Suprapubic skin (tissue), 4 donors: Measurements from ENCODE around the gene SPOCK1. TPM values are rescaled to one million over a fixed set of nuclear protein-coding genes. Genes with fewer than 3 reads are reported as not detected.

ENCODE experiments used
- DNase-seq, 2 donors: peaks; one replicate each; pipeline ENCODE4 v3.0.0-alpha.2; 2019; ENCODE audit warnings: low spot score in 2 of 2
- H3K27ac ChIP-seq: fragments of 200-600 bp; sonication (generic); one replicate; pipeline ENCODE4 v1.5.1; 2019
- H3K27me3 ChIP-seq: fragments of 200-600 bp; sonication (generic); one replicate; pipeline ENCODE4 v1.5.1; 2019
- H3K36me3 ChIP-seq: fragments of 200-600 bp; sonication (generic); one replicate; pipeline ENCODE4 v1.5.1; 2019
- H3K4me1 ChIP-seq: fragments of 200-600 bp; sonication (generic); one replicate; pipeline ENCODE4 v1.5.1; 2019
- H3K4me3 ChIP-seq: fragments of 200-600 bp; sonication (generic); one replicate; pipeline ENCODE4 v1.5.1; 2019; ENCODE audit warnings: mild to moderate bottlenecking
- H3K9me3 ChIP-seq: fragments of 200-600 bp; sonication (generic); one replicate; pipeline ENCODE4 v1.5.1; 2019
- EP300 ChIP-seq: sonication (generic); formaldehyde crosslinking; IDR thresholded peaks from one replicate; pipeline ENCODE4 v1.6.1; 2017; ENCODE audit warnings: antibody characterized with exemption
- POLR2A ChIP-seq, 2 donors: fragments of 450-650 bp; IDR thresholded peaks; one replicate each; pipeline ENCODE4 v1.6.1; 2017; ENCODE audit warnings: antibody characterized with exemption in 2 of 2, mild to moderate bottlenecking in 2 of 2, moderate library complexity in 2 of 2
- POLR2AphosphoS5 ChIP-seq, 3 donors: sonication (generic); formaldehyde crosslinking; IDR thresholded peaks; one replicate each; pipeline ENCODE4 v1.6.1; 2017; ENCODE audit warnings: antibody characterized with exemption in 3 of 3
- WGBS: methylation state at CpG from one replicate; pipeline ENCODE4 v1.1.5; 2018; 5-methylcytosine and 5-hydroxymethylcytosine counted together
- total RNA-seq, 4 donors: library from RNA; depleted of rRNA; stranded (reverse); fragments of >200 nt; gene quantifications; one replicate each; pipeline ENCODE4 v1.1.0, GENCODE V29; 2016
- TF ChIP-seq, protein P1 (sequence below), 2 donors: fragments of 200-600 bp in 1 of 2; fragments of 450-650 bp in 1 of 2; sonication (generic) in 1 of 2; IDR thresholded peaks; one replicate each; pipeline ENCODE4 v1.5.1; 2016 to 2019; ENCODE audit warnings: antibody characterized with exemption in 2 of 2, mild to moderate bottlenecking in 1 of 2, moderate library complexity in 1 of 2

SPOCK1 gene
- total RNA-seq, 4 donors from 2014 or later: 3.9 to 11.6 (median 5.4) TPM

DNA sequence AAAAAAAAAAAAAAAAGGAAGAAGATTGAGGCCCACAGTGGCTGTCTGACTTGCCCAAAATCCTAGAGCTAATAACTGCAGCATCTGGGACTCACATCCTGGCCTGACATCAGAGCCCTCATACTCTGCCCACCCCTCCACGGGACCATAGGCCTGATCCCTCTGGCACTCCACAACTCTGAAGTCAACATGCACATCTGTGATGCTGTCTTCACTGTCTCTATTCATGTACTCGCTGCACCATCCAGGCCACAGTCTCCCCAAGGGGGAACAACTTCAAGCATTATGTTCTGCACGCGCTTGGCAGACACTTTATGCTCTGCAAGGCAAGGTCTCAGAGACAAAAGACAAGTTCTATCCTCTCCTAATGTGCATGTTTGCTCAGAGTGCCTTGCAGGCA lies 158.2 kb downstream of the SPOCK1 start:
- TF ChIP-seq, protein P1, sequence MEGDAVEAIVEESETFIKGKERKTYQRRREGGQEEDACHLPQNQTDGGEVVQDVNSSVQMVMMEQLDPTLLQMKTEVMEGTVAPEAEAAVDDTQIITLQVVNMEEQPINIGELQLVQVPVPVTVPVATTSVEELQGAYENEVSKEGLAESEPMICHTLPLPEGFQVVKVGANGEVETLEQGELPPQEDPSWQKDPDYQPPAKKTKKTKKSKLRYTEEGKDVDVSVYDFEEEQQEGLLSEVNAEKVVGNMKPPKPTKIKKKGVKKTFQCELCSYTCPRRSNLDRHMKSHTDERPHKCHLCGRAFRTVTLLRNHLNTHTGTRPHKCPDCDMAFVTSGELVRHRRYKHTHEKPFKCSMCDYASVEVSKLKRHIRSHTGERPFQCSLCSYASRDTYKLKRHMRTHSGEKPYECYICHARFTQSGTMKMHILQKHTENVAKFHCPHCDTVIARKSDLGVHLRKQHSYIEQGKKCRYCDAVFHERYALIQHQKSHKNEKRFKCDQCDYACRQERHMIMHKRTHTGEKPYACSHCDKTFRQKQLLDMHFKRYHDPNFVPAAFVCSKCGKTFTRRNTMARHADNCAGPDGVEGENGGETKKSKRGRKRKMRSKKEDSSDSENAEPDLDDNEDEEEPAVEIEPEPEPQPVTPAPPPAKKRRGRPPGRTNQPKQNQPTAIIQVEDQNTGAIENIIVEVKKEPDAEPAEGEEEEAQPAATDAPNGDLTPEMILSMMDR (IDR thresholded peaks at IDR 0.05): no peak
- TF ChIP-seq POLR2A (IDR thresholded peaks at IDR 0.05) (no peak), EP300 (no peak)
- no peaks in the 10 kb centered on the region for H3K9me3 ChIP-seq
- H3K27me3 ChIP-seq: no peaks in the 10 kb centered on the region
- H3K4me3 ChIP-seq: no peak overlapping the region
- DNase-seq: no peak
- 51% methylated on average over 4 of the region's 4 CpGs for WGBS
- no peaks in the 10 kb centered on the region for H3K4me1 ChIP-seq
- no peak overlapping the region for H3K27ac ChIP-seq
- no peaks in the 10 kb centered on the region for H3K36me3 ChIP-seq

DNA sequence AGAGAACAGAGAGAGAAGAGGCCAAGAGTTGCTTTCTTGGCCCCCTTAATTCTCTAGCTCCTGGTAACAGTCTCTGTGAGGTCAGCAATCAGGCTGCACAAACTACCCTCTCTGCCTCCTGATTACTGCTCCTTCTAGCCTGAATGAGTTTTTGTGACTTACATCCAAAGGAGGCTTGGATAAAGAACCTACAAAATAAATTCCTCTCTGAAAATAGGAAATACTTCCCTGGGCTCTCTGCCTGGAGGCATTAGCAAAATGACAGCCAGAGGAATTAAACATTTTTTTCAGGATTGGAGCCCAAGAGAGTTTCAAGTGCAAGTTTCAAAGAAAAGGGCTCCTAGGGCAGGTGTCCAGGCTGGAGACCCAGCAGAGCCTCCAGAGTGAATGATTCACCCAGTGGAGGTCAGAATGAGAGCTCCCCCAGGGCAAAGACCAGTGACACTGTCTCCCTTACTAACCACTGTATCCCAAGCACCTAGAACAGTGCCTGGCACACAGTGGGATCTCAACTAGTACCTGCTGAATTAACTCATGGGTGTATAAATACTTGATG lies 162.5 kb downstream of the SPOCK1 start:
- no peaks in the 10 kb centered on the region for H3K4me1 ChIP-seq
- H3K4me3 ChIP-seq: no peak overlapping the region
- H3K27me3 ChIP-seq: no peaks in the 10 kb centered on the region
- TF ChIP-seq, protein P1 (IDR thresholded peaks at IDR 0.05): no peak
- TF ChIP-seq POLR2A (IDR thresholded peaks at IDR 0.05) (no peak), POLR2AphosphoS5 (IDR thresholded peaks at IDR 0.05) (no peak), EP300 (no peak)
- no peak for DNase-seq
- no peaks in the 10 kb centered on the region for H3K9me3 ChIP-seq
- H3K36me3 ChIP-seq: no peaks in the 10 kb centered on the region
- no peak overlapping the region for H3K27ac ChIP-seq

DNA sequence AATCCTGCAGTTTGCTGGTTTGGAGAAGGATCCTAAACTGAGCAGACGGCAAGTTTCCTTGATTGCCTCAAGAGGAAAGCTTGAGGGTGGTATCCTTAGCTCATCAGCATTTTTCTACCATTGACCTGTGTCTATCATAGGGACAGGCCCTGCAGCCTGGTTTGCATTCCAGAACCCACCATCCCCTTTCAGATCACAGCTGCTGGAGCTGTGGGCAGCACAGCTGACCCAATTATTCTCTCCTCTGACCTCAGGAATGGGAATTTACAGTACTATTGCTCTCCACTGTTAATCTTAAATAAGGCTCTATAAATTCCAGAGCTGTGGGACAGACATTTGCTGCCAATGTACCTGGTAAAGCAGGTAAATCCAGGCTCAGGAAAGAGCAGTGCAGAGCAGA lies 163.0 kb downstream of the SPOCK1 start:
- Histone ChIP-seq H3K27me3 (no peaks in the 10 kb centered on the region), H3K9me3 (no peaks in the 10 kb centered on the region), H3K4me3 (no peak overlapping the region), H3K27ac (no peak overlapping the region), H3K4me1 (no peaks in the 10 kb centered on the region), H3K36me3 (no peaks in the 10 kb centered on the region)
- no peak for DNase-seq
- TF ChIP-seq POLR2A (IDR thresholded peaks at IDR 0.05): no peak
- WGBS: 77% methylated on average over 1 of the region's 1 CpG

DNA sequence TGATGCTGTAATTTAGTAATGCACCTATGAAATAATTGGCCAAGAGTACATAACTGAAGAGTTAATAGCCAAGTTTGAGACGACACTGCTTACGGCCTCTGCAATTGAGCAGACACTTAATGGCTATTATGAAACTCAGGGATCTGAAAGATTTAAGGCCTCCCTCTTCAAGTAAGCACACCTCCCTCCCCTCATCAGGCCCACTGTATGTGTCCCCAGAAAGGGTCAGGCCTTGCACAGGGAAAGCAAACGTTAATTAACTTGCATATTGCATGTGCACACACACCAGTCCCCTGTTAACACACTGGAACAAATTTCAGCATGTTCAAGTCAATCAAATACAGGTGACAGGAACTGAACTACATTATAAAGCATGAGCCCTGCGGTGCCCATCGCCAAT lies 163.6 kb downstream of the SPOCK1 start:
- Histone ChIP-seq H3K4me1 (no peaks in the 10 kb centered on the region), H3K27me3 (no peaks in the 10 kb centered on the region), H3K27ac (no peak overlapping the region), H3K4me3 (no peak overlapping the region), H3K36me3 (no peaks in the 10 kb centered on the region), H3K9me3 (no peaks in the 10 kb centered on the region)
- 81% methylated on average over 5 of the region's 5 CpGs for WGBS
- TF ChIP-seq, protein P1 (IDR thresholded peaks at IDR 0.05): no peak
- no peak for TF ChIP-seq POLR2A (IDR thresholded peaks at IDR 0.05)
- no peak for TF ChIP-seq EP300
- no peak for TF ChIP-seq POLR2AphosphoS5 (IDR thresholded peaks at IDR 0.05)
- no peak for DNase-seq

DNA sequence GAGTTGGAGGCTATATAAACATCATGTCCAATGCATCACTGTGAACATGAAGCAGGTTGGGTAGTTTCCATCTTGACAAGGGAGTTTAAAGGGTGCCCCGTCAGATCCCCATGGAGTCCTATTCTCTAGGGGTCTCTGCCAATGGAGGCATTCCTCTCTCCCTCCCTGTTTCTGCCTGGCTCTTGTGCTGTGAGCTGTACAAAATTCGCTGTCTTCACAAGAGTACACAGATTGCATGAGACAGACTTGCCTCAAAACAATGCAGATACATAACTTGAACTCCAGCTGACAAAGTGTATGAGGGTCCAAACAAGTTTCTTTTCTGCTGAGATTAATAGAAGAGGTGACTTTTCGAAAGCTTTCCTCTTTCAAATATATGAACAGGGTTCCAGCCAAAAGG lies 165.2 kb downstream of the SPOCK1 start:
- H3K27me3 ChIP-seq: no peaks in the 10 kb centered on the region
- no peak for DNase-seq
- no peaks in the 10 kb centered on the region for H3K36me3 ChIP-seq
- H3K9me3 ChIP-seq: no peaks in the 10 kb centered on the region
- TF ChIP-seq POLR2A (IDR thresholded peaks at IDR 0.05): no peak
- no peak for TF ChIP-seq EP300
- TF ChIP-seq, protein P1 (IDR thresholded peaks at IDR 0.05): no peak
- TF ChIP-seq POLR2AphosphoS5 (IDR thresholded peaks at IDR 0.05): no peak
- no peaks in the 10 kb centered on the region for H3K4me1 ChIP-seq
- no peak overlapping the region for H3K4me3 ChIP-seq
- WGBS: 84% methylated on average over 3 of the region's 3 CpGs
- H3K27ac ChIP-seq: no peak overlapping the region

DNA sequence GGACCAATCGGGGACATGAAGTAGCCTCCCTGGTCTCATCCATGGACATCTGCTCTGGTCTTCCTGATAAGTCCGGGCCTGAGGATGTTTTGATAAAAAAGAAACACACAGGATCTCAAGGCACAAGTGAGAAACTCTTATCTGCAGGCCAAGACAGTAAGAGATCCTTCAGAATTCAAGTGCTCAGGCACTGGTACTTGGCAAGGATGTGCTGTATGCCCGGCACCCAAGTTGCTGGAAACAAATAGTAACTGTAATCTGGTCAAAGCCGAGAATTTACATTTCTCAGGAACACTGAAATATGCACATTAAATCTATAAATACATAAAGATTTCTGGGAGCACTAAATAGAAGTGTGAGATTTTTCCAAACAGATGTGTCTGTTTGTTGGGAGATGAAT lies 165.7 kb downstream of the SPOCK1 start:
- H3K27me3 ChIP-seq: no peaks in the 10 kb centered on the region
- H3K36me3 ChIP-seq: no peaks in the 10 kb centered on the region
- H3K4me3 ChIP-seq: no peak overlapping the region
- TF ChIP-seq POLR2A (IDR thresholded peaks at IDR 0.05): no peak
- TF ChIP-seq POLR2AphosphoS5 (IDR thresholded peaks at IDR 0.05): no peak
- TF ChIP-seq EP300: no peak
- TF ChIP-seq, protein P1 (IDR thresholded peaks at IDR 0.05): no peak
- no peaks in the 10 kb centered on the region for H3K4me1 ChIP-seq
- WGBS: 88% methylated on average over 4 of the region's 4 CpGs
- DNase-seq: no peak
- H3K27ac ChIP-seq: no peak overlapping the region
- H3K9me3 ChIP-seq: no peaks in the 10 kb centered on the region
